SK-N-SH (cell line): ENCODE results near the gene WASL. TPM values are rescaled to one million over a fixed set of nuclear protein-coding genes. Genes with fewer than 3 reads are reported as not detected.

Experiments
- CTCF ChIA-PET: fragments of 300-600, 350-600 bp; formaldehyde crosslinking; extraction: SDS; loops from one replicate; lab custom pipeline; 2021; lab: Yijun Ruan, JAX
- POLR2A ChIA-PET: fragments of 350-600 bp; sonication (Branson Sonifier 250); formaldehyde crosslinking; extraction: SDS; loops from one replicate; lab custom pipeline; 2020; ENCODE audit warnings: antibody characterized with exemption, inconsistent platforms; lab: Yijun Ruan, JAX
- DNase-seq: peaks from one replicate; pipeline ENCODE4 v3.0.0; 2012
- H2AFZ ChIP-seq: fragments of 200-600 bp; sonication (generic); 2 replicates; pipeline ENCODE4 v1.8.1; 2016; ENCODE audit warnings: antibody characterized with exemption, mild to moderate bottlenecking, low read depth
- H3F3A ChIP-seq: fragments of 200-600 bp; sonication (generic); replicated peaks from 2 replicates; pipeline ENCODE3; 2016; ENCODE audit warnings: antibody characterized with exemption, mild to moderate bottlenecking; ENCODE audit not compliant: insufficient read depth
- H3K27ac ChIP-seq, 2 experiments: fragments of 200-500 bp in 1 of 2; fragments of 200-600 bp in 1 of 2; sonication (Bioruptor generic) in 1 of 2; sonication (generic), shearing (Covaris generic) in 1 of 2; 2 replicates each; pipeline versions ENCODE4 v1.5.1 to v1.6.1; 2014 to 2016; ENCODE audit warnings: low read depth in 2 of 2, inconsistent platforms in 1 of 2, low read length in 1 of 2, mild to moderate bottlenecking in 1 of 2, mixed read lengths in 1 of 2
- H3K27me3 ChIP-seq: fragments of 200-600 bp; sonication (generic), shearing (Covaris generic); 2 replicates; pipeline ENCODE4 v1.6.1; 2016; ENCODE audit warnings: mixed run types; ENCODE audit not compliant: insufficient read depth
- H3K36me3 ChIP-seq, 2 experiments: fragments of 200-500 bp in 1 of 2; fragments of 200-600 bp in 1 of 2; sonication (Bioruptor generic) in 1 of 2; sonication (generic) in 1 of 2; replicated peaks in 1 of 2; 2 replicates each; pipeline versions ENCODE3 to v1.5.1; 2014 to 2016; ENCODE audit warnings: low read length in 1 of 2, mild to moderate bottlenecking in 1 of 2; ENCODE audit not compliant: insufficient read depth in 2 of 2, control insufficient read depth in 1 of 2
- H3K4me1 ChIP-seq, 2 experiments: fragments of 200-500 bp in 1 of 2; fragments of 200-600 bp in 1 of 2; sonication (Bioruptor generic) in 1 of 2; sonication (generic), shearing (Covaris generic) in 1 of 2; 2 replicates each; pipeline versions ENCODE4 v1.5.1 to v1.6.1; 2014 to 2016; ENCODE audit warnings: low read depth in 1 of 2, low read length in 1 of 2, mixed run types in 1 of 2; ENCODE audit not compliant: insufficient read depth in 2 of 2, control insufficient read depth in 1 of 2
- H3K4me2 ChIP-seq: fragments of 200-600 bp; sonication (generic), shearing (Covaris generic); 2 replicates; pipeline ENCODE4 v1.6.1; 2017; ENCODE audit warnings: mixed run types
- H3K4me3 ChIP-seq, 2 experiments: fragments of 200-500 bp in 1 of 2; fragments of 200-600 bp in 1 of 2; sonication (Bioruptor generic) in 1 of 2; sonication (generic), shearing (Covaris generic) in 1 of 2; 2 replicates each; pipeline versions ENCODE4 v1.5.1 to v1.8.1; 2014 to 2016; ENCODE audit warnings: low read depth in 2 of 2, inconsistent platforms in 1 of 2, low read length in 1 of 2, mild to moderate bottlenecking in 1 of 2, mixed read lengths in 1 of 2, moderate library complexity in 1 of 2
- H3K79me2 ChIP-seq: fragments of 200-600 bp; sonication (generic); 2 replicates; pipeline ENCODE4 v1.8.1; 2017; ENCODE audit warnings: mild to moderate bottlenecking; ENCODE audit not compliant: insufficient read depth
- H3K9ac ChIP-seq: fragments of 200-600 bp; sonication (generic); 2 replicates; pipeline ENCODE4 v1.6.1; 2017; ENCODE audit warnings: mixed run types
- H3K9me2 ChIP-seq: fragments of 200-600 bp; sonication (generic); 2 replicates; pipeline ENCODE4 v1.6.1; 2017; ENCODE audit warnings: mixed run types
- H3K9me3 ChIP-seq: fragments of 200-600 bp; sonication (generic); 2 replicates; pipeline ENCODE4 v1.6.1; 2017; ENCODE audit warnings: mixed run types, mild to moderate bottlenecking, moderate library complexity
- H4K20me1 ChIP-seq: fragments of 200-600 bp; sonication (generic); 2 replicates; pipeline ENCODE4 v1.6.1; 2017; ENCODE audit warnings: mild to moderate bottlenecking, mixed run types; ENCODE audit not compliant: insufficient read depth
- EP300 ChIP-seq, 2 experiments: IDR thresholded peaks; 2 replicates each; pipeline versions ENCODE4 v1.4.0 to v1.6.1; 2012; ENCODE audit warnings: borderline replicate concordance in 1 of 2, low read depth in 1 of 2, low read length in 1 of 2
- EZH2phosphoT487 ChIP-seq: fragments of 200-600 bp; sonication (generic); IDR thresholded peaks from 2 replicates; pipeline ENCODE4 v1.6.1; 2017; ENCODE audit warnings: low read depth, mixed run types, mild to moderate bottlenecking, antibody characterized with exemption, moderate library complexity, borderline replicate concordance
- FOSL2 ChIP-seq: IDR thresholded peaks from 2 replicates; pipeline ENCODE4 v1.4.0; 2012; ENCODE audit warnings: low read depth, mild to moderate bottlenecking, moderate library complexity, borderline replicate concordance
- FOXM1 ChIP-seq: IDR thresholded peaks from 2 replicates; pipeline ENCODE4 v1.4.0; 2012; ENCODE audit warnings: low read depth, mild to moderate bottlenecking
- JUND ChIP-seq: IDR thresholded peaks from 2 replicates; pipeline ENCODE4 v1.4.0; 2012
- NRF1 ChIP-seq: IDR thresholded peaks from 2 replicates; pipeline ENCODE4 v1.6.1; 2012; ENCODE audit warnings: low read depth, mild to moderate bottlenecking, low read length
- TCF12 ChIP-seq: IDR thresholded peaks from 2 replicates; pipeline ENCODE4 v1.4.0; 2012
- WGBS: methylation state at CpG from one replicate; pipeline ENCODE4 v1.1.6; 2017; ENCODE audit warnings: low lambda C conversion rate; 5-methylcytosine and 5-hydroxymethylcytosine counted together
- polyA plus RNA-seq, 3 experiments: library from polyadenylated mRNA; depleted of rRNA; stranded (reverse); fragments of >200 nt; gene quantifications; 2 replicates each; pipeline ENCODE4 v1.2.3, GENCODE V29; 2012
- TF ChIP-seq, protein P1 (sequence below): fragments of 150-350 bp; IDR thresholded peaks from 2 replicates; pipeline ENCODE4 v1.6.1; 2016; ENCODE audit warnings: mild to moderate bottlenecking, low read depth, low read length
- TF ChIP-seq, protein P2 (sequence below): IDR thresholded peaks from 2 replicates; pipeline ENCODE4 v1.4.0; 2012; ENCODE audit warnings: low read depth, borderline replicate concordance
- TF ChIP-seq, protein P3 (sequence below): fragments of 150-350 bp; IDR thresholded peaks from 2 replicates; pipeline ENCODE4 v1.6.1; 2017; ENCODE audit warnings: antibody characterized with exemption, low read length, low read depth, borderline replicate concordance
- TF ChIP-seq, protein P4 (sequence below): IDR thresholded peaks from 2 replicates; pipeline ENCODE4; 2012
- TF ChIP-seq, protein P5 (sequence below): fragments of 200-600 bp; sonication (generic); IDR thresholded peaks from 2 replicates; pipeline ENCODE4 v1.6.1; 2017; ENCODE audit warnings: antibody characterized with exemption, mild to moderate bottlenecking, moderate library complexity

The WASL gene
- polyA plus RNA-seq, 1 of the 3 experiments (the other 2 are of a cell fraction), result 9.9 TPM

DNA sequence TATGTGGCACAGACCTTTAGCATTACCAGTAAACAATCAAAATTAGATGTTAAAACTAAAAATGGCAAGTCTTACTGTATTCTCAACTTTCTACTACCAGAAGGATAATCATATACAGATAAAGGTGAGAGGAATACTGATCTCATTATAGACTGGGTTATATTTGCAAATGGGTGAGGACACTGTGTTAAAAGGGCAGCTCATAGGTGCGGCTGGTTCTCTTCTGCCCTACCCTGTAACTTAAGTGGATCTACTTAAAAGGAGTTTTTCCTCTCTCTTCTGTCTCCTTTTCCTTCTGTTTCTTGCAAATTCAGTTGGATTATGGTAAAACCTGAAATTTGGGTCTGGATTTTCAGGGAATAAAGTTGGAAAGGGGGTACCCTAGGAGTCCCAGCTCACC lies 33.0 kb downstream of the WASL start:
- no peak overlapping the region for H3K9ac ChIP-seq
- no peak overlapping the region for H3K4me2 ChIP-seq
- TF ChIP-seq FOXM1, result no peak
- no peak for TF ChIP-seq EZH2phosphoT487
- TF ChIP-seq NRF1, result no peak
- TF ChIP-seq, protein P1, sequence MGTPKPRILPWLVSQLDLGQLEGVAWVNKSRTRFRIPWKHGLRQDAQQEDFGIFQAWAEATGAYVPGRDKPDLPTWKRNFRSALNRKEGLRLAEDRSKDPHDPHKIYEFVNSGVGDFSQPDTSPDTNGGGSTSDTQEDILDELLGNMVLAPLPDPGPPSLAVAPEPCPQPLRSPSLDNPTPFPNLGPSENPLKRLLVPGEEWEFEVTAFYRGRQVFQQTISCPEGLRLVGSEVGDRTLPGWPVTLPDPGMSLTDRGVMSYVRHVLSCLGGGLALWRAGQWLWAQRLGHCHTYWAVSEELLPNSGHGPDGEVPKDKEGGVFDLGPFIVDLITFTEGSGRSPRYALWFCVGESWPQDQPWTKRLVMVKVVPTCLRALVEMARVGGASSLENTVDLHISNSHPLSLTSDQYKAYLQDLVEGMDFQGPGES, result no peak
- TF ChIP-seq, protein P2, sequence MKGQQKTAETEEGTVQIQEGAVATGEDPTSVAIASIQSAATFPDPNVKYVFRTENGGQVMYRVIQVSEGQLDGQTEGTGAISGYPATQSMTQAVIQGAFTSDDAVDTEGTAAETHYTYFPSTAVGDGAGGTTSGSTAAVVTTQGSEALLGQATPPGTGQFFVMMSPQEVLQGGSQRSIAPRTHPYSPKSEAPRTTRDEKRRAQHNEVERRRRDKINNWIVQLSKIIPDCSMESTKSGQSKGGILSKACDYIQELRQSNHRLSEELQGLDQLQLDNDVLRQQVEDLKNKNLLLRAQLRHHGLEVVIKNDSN, result no peak
- TF ChIP-seq FOSL2, result no peak
- no peak for TF ChIP-seq TCF12
- H3K79me2 ChIP-seq, result peaks cover 84% of the 10 kb centered on the region
- WGBS, result 0% methylated on average over 1 of the region's 1 CpG
- no peak overlapping the region for H3K27ac ChIP-seq
- ChIA-PET CTCF (interaction anchor here (5.5 kb wide), 1 partner anchor 14 kb away, joined by 37 read pairs; no protein-coding TSS in a partner anchor), POLR2A (no interaction called here)
- H3K4me1 ChIP-seq, result peaks cover 11 to 26% of the 10 kb centered on the region in 2 experiments; a peak in 2 of 4 replicates
- H4K20me1 ChIP-seq, result peaks cover 75% of the 10 kb centered on the region
- H3K36me3 ChIP-seq, result peaks cover 0 to 8% of the 10 kb centered on the region in 2 experiments
- H3K27me3 ChIP-seq, result no peaks in the 10 kb centered on the region
- H2AFZ ChIP-seq, result no peak overlapping the region
- no peaks in the 10 kb centered on the region for H3K9me3 ChIP-seq
- no peaks in the 10 kb centered on the region for H3K9me2 ChIP-seq
- H3K4me3 ChIP-seq, result no peak overlapping the region
- no peak for DNase-seq
- H3F3A ChIP-seq, result peaks cover 7% of the 10 kb centered on the region

DNA sequence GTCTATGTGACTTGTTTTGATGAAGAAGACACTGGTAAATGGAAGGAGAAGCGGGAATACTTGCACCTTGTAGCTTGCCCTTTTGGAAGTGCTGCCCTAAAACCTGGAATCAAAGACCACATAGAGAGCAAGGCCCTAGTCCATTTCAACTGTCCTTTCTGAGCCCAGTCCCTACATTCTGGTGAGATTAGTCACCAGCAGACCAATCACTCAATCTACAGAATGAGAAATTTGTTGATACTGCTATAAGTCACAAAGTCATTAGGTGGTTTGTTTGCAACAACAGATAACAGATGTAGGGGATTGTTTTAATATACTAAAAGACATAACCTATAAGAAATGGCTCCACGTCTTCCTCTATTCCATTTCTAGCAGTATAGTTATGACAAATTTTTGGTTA lies 33.6 kb downstream of the WASL start:
- WGBS, result 93% methylated on average over 2 of the region's 2 CpGs
- no peaks in the 10 kb centered on the region for H3K27me3 ChIP-seq
- peaks cover 74% of the 10 kb centered on the region for H4K20me1 ChIP-seq
- H3K4me1 ChIP-seq, result peaks cover 16 to 31% of the 10 kb centered on the region in 2 experiments; a peak in 3 of 4 replicates
- H3F3A ChIP-seq, result peaks cover 7% of the 10 kb centered on the region
- TF ChIP-seq, protein P3, sequence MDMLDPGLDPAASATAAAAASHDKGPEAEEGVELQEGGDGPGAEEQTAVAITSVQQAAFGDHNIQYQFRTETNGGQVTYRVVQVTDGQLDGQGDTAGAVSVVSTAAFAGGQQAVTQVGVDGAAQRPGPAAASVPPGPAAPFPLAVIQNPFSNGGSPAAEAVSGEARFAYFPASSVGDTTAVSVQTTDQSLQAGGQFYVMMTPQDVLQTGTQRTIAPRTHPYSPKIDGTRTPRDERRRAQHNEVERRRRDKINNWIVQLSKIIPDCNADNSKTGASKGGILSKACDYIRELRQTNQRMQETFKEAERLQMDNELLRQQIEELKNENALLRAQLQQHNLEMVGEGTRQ, result no peak
- peak; percentile 30; the same call in 1 of the 2 replicates for TF ChIP-seq TCF12
- TF ChIP-seq FOSL2, result peak; percentile 21; the same call in 1 of the 2 replicates
- no peak for TF ChIP-seq EP300 (IDR thresholded peaks at IDR 0.05; ENCODE audit: borderline replicate concordance in 1 of 2, low read depth in 1 of 2, low read length in 1 of 2)
- peak; percentile 35; the same call in 1 of the 2 replicates for TF ChIP-seq JUND
- TF ChIP-seq, protein P4, sequence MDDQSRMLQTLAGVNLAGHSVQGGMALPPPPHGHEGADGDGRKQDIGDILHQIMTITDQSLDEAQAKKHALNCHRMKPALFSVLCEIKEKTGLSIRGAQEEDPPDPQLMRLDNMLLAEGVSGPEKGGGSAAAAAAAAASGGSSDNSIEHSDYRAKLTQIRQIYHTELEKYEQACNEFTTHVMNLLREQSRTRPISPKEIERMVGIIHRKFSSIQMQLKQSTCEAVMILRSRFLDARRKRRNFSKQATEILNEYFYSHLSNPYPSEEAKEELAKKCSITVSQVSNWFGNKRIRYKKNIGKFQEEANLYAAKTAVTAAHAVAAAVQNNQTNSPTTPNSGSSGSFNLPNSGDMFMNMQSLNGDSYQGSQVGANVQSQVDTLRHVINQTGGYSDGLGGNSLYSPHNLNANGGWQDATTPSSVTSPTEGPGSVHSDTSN, result peak; percentile 58
- TF ChIP-seq, protein P5, sequence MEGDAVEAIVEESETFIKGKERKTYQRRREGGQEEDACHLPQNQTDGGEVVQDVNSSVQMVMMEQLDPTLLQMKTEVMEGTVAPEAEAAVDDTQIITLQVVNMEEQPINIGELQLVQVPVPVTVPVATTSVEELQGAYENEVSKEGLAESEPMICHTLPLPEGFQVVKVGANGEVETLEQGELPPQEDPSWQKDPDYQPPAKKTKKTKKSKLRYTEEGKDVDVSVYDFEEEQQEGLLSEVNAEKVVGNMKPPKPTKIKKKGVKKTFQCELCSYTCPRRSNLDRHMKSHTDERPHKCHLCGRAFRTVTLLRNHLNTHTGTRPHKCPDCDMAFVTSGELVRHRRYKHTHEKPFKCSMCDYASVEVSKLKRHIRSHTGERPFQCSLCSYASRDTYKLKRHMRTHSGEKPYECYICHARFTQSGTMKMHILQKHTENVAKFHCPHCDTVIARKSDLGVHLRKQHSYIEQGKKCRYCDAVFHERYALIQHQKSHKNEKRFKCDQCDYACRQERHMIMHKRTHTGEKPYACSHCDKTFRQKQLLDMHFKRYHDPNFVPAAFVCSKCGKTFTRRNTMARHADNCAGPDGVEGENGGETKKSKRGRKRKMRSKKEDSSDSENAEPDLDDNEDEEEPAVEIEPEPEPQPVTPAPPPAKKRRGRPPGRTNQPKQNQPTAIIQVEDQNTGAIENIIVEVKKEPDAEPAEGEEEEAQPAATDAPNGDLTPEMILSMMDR, result no peak
- DNase-seq, result no peak
- H3K9ac ChIP-seq, result no peak overlapping the region
- CTCF ChIA-PET, result interaction anchor here (0.8 to 5.5 kb wide), 2 partner anchors 10 to 14 kb away, joined by 3 to 37 read pairs; no protein-coding TSS in a partner anchor
- H3K9me2 ChIP-seq, result no peaks in the 10 kb centered on the region
- H3K9me3 ChIP-seq, result no peaks in the 10 kb centered on the region
- POLR2A ChIA-PET, result no interaction called here
- H3K27ac ChIP-seq, result no peak overlapping the region
- H3K36me3 ChIP-seq, result peaks cover 0 to 8% of the 10 kb centered on the region in 2 experiments
- H2AFZ ChIP-seq, result no peak overlapping the region
- H3K4me2 ChIP-seq, result no peak overlapping the region
- H3K79me2 ChIP-seq, result peaks cover 84% of the 10 kb centered on the region
- H3K4me3 ChIP-seq, result no peak overlapping the region
